Myocyte (in vitro differentiated cells): ENCODE measurements around the gene TCAIM. TPM values are rescaled to one million over a fixed set of nuclear protein-coding genes. Genes with fewer than 3 reads are reported as not detected.
"Not testable (repeated sequence)": the region's sequence is repeated elsewhere in the genome, so short reads cannot be mapped to it uniquely, and the experiment has no call there.

Experiments used
- DNase-seq: peaks from one replicate; pipeline ENCODE4 v3.0.0-alpha.2; 2012; ENCODE audit warnings: low read depth
- total RNA-seq: library from RNA; depleted of rRNA; stranded (reverse); fragments of >200 nt; gene quantifications from 2 replicates; pipeline ENCODE4 v1.2.3, GENCODE V29; 2014

The TCAIM gene
- total RNA-seq, 1 donor from 2014 or later = 60.9 TPM

GRCh38 chr3:44412365-44412764, 73.8 kb downstream of the TCAIM start:
- no peak for DNase-seq

- no peak for DNase-seq
Measured at GRCh38 chr3:44414517-44415090, 76.0 kb downstream of the TCAIM start.

DNA sequence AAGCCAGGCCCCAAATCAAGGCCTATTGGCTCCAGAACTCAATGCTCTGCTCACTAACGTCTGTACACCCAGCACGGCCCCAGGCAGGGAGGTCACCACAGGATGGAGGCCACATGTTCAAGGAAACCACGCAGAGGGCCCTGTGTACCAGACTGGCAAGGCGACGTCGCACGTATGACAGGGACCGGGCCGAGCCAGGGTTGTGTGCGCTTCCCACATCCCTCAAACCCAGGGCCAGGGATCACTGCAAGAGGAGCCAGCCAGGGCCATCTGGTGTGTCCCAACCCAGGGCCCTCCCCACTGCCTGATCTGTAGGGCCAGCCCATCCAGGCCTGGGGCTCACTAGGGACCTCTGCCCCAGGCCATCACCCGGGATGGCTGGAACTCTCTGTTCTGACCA, 76.9 kb downstream of the TCAIM start:
- no peak for DNase-seq

- no peak for DNase-seq
Measured at GRCh38 chr3:44416031-44417030, 77.8 kb downstream of the TCAIM start.

GRCh38 chr3:44418118-44418517, 79.6 kb downstream of the TCAIM start:
- not testable (repeated sequence) for DNase-seq

DNA sequence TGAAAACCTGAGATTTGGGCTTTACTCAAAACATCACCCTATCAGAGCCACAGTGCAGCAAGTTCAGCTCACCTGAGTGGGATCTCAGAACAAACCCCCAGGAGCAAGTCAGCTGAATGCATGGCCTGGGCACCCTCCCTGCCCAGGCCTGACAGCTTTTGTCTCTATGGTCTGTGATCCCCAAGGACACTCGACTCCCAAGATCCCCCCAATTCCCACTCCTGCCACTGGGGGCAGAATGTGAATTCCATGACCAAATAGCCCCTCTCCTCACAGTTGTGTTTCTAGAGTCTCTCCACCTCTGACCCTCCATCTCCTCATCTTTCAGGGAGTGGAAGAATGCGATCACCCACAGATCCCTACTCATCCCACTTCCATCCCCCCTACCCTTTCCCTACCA, 80.0 kb downstream of the TCAIM start:
- DNase-seq = no peak

DNA sequence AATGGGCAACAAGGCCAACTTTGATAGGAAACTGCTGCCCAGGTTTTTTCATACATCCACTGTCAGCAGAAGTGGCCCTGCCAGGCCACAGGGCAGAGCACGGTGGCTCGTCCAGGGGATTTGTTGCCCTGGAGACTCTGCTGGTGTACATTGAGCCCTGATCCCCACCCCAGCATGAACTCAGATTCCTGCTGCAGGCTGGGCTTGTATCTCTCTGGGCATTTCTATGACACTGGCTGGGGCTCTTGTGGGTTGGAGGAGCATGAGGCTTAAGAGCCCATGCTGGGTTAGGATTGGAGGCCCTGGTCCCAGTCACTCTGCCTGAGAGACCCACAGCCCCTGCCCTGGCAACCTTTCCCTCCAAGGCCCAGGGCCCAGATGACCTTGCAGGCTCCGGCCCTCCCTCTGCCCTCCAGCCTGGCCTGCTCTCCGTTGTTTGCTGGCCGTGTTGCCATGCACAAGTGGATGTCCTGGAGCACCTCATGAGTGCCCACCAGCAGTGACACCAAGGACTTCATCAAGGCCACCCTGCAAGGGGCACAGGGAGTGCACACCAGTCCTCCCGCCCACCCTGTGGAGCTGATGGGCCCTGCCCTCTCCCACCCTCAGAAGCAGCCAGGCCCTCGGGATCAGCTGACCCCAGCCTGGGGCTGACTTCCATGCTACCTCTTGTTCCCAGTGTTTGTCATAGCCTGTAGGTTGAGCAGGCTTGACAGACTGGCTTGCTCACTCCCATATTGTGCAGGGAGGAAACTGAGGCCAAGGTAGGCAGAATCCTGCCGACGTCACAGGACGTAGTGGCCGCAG, 80.8 kb downstream of the TCAIM start:
- no peak for DNase-seq

DNA sequence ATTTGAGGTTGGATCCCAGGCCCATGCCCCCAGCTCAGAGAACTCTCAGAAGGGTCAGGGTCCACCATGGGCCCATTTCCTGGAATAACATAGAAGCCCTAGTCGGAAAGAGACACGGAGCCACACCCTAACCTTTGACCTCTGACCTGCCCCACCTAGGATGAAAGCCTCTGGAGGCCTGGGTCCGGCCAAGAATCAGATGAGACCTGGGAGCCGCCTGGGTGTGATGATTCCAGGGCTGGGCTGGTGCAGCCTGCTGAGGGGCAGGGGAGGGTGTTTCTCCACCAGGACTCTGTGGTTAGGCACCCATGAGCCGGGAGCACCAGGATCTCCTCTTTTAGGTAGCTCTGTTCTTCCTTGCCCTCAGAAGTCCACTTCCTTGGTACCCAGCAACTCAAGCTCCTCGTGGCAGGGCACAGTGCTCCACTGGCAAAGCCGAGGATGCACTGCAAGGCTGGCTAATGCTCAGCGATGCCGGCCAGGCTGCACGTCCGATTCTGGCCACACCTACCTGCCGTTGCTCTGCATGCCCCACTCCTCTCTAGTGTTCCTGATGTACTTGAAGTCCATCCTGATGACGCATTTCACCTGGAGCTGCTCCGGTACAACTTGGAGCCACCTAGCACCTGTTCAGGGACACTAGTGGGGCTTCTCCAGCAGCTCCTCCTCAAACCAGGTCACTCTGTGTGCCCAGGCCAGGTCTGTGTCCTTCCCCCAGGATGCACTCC, 81.5 kb downstream of the TCAIM start:
- no peak for DNase-seq

GRCh38 chr3:44420676-44421075, 82.1 kb downstream of the TCAIM start:
- DNase-seq = no peak

DNA sequence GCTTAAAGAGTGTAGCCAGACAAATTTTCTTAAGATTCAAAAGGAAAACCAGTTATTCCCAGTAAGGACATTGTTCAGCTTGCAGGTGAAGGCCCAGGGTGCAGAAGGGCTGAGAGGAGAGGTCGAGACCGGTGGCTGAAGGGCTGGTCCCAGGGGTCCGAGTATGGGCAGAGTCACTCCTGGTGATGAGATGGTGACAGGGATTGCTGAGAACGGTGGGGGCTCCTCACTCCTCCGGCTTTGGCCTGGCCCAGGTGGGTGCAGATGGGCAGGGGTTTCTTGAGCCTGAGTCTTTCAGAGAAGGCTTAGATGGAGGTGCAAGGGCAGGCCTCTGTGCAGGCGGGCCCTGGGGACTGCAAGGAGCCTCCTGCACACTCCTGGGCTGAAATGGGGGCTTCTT, 82.7 kb downstream of the TCAIM start:
- no peak for DNase-seq

GRCh38 chr3:44424758-44425157, 86.2 kb downstream of the TCAIM start:
- DNase-seq = no peak

GRCh38 chr3:44427683-44428082, 89.1 kb downstream of the TCAIM start:
- DNase-seq = no peak

DNA sequence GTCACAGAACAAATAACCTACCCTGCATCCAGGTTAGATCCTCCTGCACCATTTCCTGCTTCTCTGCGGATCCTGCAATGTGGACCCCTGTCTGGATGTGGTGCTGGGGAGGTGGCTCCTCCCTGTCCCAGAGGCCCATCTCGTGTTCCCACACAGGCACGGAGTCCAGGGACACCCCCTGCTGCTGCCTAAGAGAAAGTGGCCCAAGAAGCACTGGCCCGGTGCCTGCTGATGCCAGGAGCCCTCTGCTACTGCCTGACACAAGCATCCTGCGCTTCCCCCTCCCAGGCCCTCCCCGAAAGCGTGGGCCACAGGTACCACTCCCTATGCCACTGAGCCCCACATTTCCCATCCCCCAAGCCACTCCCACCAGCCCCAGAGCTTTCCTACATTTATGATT, 90.3 kb downstream of the TCAIM start:
- no peak for DNase-seq

DNA sequence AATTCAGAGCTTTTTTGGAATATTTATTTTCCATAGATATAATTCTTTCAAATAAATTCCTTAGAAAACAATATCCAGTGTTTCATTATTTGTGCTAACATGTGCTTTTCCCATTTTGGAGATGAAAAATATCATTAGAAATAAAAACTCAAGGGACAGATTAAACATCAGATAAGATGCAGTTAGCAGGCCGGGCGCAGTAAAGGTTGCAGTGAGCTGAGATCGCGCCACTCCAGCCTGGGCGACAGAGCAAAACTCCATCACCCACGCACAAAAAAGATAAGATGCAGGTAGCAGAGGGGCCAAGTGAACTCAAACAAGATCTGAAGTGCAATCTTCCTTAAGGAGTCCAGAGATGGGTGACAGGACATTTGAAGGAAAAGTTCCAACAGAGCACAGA, 90.9 kb downstream of the TCAIM start:
- no peak for DNase-seq

- DNase-seq = no peak
Measured at GRCh38 chr3:44430466-44430865, 91.9 kb downstream of the TCAIM start.

DNA sequence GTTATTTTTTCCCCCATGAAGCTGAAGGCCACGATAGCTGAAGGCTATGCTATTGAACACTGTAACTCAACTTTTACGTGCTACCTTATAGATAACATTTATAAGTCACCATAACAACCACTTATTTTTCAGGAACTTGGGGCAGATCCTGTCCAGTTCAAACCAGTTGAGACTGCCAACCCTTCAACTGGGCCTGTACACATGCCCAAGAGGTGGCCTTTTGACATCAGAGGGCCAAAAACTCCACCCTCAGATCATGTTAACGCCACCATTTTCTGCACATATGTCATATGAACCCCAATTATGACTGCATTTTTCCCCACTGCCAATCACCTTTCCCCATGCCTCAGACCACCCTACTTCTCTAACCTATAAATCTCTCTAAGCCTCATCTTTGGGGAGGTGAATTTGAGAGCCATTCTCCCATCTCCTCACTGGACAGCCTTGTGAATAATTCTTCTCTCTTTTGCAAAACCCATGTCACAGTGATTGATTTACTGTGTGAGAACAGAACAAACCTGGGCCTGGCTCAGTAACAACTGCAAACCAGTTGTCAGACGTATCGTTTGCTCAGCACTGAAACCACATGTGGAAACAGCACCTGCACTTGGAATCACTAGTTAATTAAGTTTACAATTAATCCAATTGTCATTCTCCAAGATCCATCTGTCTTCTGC, 96.4 kb downstream of the TCAIM start:
- no peak for DNase-seq

DNA sequence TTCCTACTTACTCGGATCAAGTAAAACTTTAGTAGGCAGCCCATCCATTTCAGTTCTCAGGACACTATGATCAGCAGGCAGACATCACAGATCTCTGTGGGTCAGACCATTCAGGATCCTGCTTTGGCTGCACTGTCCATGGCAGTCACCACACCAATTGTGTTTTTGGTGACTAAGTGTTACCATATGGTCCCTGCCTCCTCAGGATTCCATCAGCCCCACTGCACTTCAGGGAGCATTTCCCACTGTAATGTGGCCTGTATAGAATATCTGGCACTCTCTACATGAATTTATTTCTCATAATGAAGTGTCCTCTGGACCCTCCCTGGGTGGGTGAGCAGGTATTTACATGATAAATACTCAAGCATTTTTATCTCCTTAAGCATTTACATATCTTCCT, 97.6 kb downstream of the TCAIM start:
- no peak for DNase-seq

- no peak for DNase-seq
Measured at GRCh38 chr3:44437800-44438199, 99.2 kb downstream of the TCAIM start.

DNA sequence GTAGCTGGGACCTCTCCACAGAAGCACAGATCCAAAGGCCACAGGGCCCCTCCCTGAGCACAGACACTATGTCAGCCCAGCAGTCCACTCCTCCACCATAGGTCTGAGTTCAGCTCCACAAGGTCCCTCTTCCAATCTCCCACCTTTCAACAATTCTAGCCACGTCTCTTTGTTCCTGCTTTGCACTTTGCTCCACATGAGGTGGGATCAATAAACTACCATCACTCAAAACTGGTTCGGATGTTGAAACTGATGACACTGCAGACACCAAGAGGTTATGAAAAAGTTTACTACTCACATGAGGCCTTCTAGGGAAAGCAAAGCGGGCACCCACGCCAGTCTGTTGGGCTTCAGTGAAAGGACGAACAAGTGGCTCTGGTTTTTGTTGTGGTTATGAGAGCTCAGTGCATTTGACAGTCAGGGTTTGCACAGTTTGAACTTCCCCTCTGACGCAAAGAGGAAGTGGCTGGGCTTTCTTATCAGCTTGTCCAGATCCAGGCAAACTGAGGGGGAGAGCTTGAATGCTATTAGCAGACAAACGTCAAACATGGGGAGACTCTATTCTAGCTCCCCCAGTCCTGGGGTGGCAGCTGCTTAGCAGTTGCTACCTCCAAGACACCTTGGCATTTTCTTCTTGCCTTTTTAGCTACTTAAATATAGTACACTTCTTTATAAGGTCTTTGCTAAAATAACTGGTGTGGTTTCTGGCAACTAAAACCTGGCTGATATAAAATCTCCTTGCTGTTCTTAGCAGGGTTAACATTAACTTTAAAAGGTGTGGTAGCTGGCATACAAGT, 101.1 kb downstream of the TCAIM start:
- peak; percentile 46 for DNase-seq
